Mesenchymal stem cell (in vitro differentiated cells and primary cell): ENCODE data around the gene CHD9.

Experiments used
- DNase-seq: peaks from one replicate; pipeline ENCODE4 v3.0.0-alpha.2; 2013
- H2AFZ ChIP-seq: one replicate; pipeline ENCODE4 v1.6.1; 2013; ENCODE audit warnings: low read depth, mild to moderate bottlenecking, control low read depth, inconsistent platforms, low read length, moderate library complexity
- H2AK5ac ChIP-seq: 2 replicates; pipeline ENCODE4 v1.6.1; 2013; ENCODE audit warnings: low read length, moderate library complexity, mild to moderate bottlenecking, inconsistent platforms; ENCODE audit not compliant: severe bottlenecking
- H2BK120ac ChIP-seq: one replicate; pipeline ENCODE4 v1.6.1; 2013; ENCODE audit warnings: low read depth, mild to moderate bottlenecking, inconsistent platforms, low read length, moderate library complexity
- H2BK12ac ChIP-seq, 2 experiments: one replicate each; pipeline ENCODE4 v1.6.1; 2013; ENCODE audit warnings: inconsistent platforms in 2 of 2, low read length in 2 of 2, mild to moderate bottlenecking in 2 of 2, moderate library complexity in 2 of 2, control low read depth in 1 of 2
- H2BK15ac ChIP-seq: one replicate; pipeline ENCODE4 v1.6.1; 2013; ENCODE audit warnings: mild to moderate bottlenecking, low read depth, inconsistent platforms; ENCODE audit not compliant: poor library complexity, severe bottlenecking
- H2BK5ac ChIP-seq: 2 replicates; pipeline ENCODE4 v1.6.1; 2013; ENCODE audit warnings: low read depth, mild to moderate bottlenecking, low read length, control low read depth, inconsistent platforms; ENCODE audit not compliant: poor library complexity, severe bottlenecking
- H3K14ac ChIP-seq, 2 experiments: one replicate each; pipeline ENCODE4 v1.6.1; 2013; ENCODE audit warnings: inconsistent platforms in 2 of 2, low read length in 2 of 2, control low read depth in 1 of 2, mild to moderate bottlenecking in 1 of 2, moderate library complexity in 1 of 2
- H3K18ac ChIP-seq, 2 experiments: one replicate each; pipeline ENCODE4 v1.6.1; 2013; ENCODE audit warnings: inconsistent platforms in 2 of 2, low read length in 2 of 2, control low read depth in 1 of 2, low read depth in 1 of 2, mild to moderate bottlenecking in 1 of 2
- H3K23ac ChIP-seq, 2 experiments: one replicate each; pipeline ENCODE4 v1.6.1; 2013; ENCODE audit warnings: inconsistent platforms in 2 of 2, low read length in 2 of 2, mild to moderate bottlenecking in 2 of 2, moderate library complexity in 2 of 2, control low read depth in 1 of 2
- H3K27ac ChIP-seq: 2 replicates; pipeline ENCODE4 v1.5.1; 2013; ENCODE audit warnings: mild to moderate bottlenecking, moderate library complexity, low read length, control low read depth, inconsistent platforms; ENCODE audit not compliant: poor library complexity, severe bottlenecking
- H3K27me3 ChIP-seq, 2 experiments: 2 replicates each; pipeline versions ENCODE4 v1.6.1 to v1.7.0; 2013; ENCODE audit warnings: low read length in 2 of 2, mild to moderate bottlenecking in 2 of 2, moderate library complexity in 2 of 2, control low read depth in 1 of 2, inconsistent platforms in 1 of 2; ENCODE audit not compliant: control insufficient read depth in 1 of 2, insufficient read depth in 1 of 2
- H3K36me3 ChIP-seq, 2 experiments: 2 replicates each; pipeline versions ENCODE4 v1.6.1 to v1.7.0; 2013; ENCODE audit warnings: low read length in 2 of 2, control low read depth in 1 of 2, inconsistent platforms in 1 of 2, low read depth in 1 of 2, mild to moderate bottlenecking in 1 of 2; ENCODE audit not compliant: insufficient read depth in 2 of 2, control insufficient read depth in 1 of 2
- H3K4ac ChIP-seq, 2 experiments: one replicate each; pipeline ENCODE4 v1.6.1; 2013; ENCODE audit warnings: inconsistent platforms in 2 of 2, low read length in 2 of 2, mild to moderate bottlenecking in 2 of 2, moderate library complexity in 2 of 2, control low read depth in 1 of 2, low read depth in 1 of 2
- H3K4me1 ChIP-seq: 2 replicates; pipeline ENCODE4 v1.6.1; 2013; ENCODE audit warnings: low read depth, low read length, control low read depth; ENCODE audit not compliant: control insufficient read depth, insufficient read depth
- H3K4me2 ChIP-seq: 2 replicates; pipeline ENCODE4 v1.6.1; 2013; ENCODE audit warnings: low read length, mild to moderate bottlenecking, inconsistent platforms; ENCODE audit not compliant: poor library complexity, severe bottlenecking
- H3K4me3 ChIP-seq, 2 experiments: 2 replicates each; pipeline versions ENCODE4 v1.5.1 to v1.7.0; 2013; ENCODE audit warnings: low read length in 2 of 2, mild to moderate bottlenecking in 2 of 2, control low read depth in 1 of 2, low read depth in 1 of 2; ENCODE audit not compliant: insufficient read depth in 1 of 2
- H3K79me1 ChIP-seq: replicated peaks from 2 replicates; pipeline ENCODE4 v1.6.1; 2013; ENCODE audit warnings: mild to moderate bottlenecking, control low read depth, low read length, inconsistent platforms; ENCODE audit not compliant: poor library complexity, severe bottlenecking
- H3K9ac ChIP-seq: 2 replicates; pipeline ENCODE4 v1.7.0; 2013; ENCODE audit warnings: mild to moderate bottlenecking, low read length, moderate library complexity
- H3K9me3 ChIP-seq: 2 replicates; pipeline ENCODE4 v1.7.0; 2013; ENCODE audit warnings: mild to moderate bottlenecking, low read length; ENCODE audit not compliant: control insufficient read depth
- H4K8ac ChIP-seq: one replicate; pipeline ENCODE4 v1.6.1; 2013; ENCODE audit warnings: inconsistent platforms, mild to moderate bottlenecking, low read length, moderate library complexity
- H4K91ac ChIP-seq: one replicate; pipeline ENCODE4 v1.6.1; 2013; ENCODE audit warnings: mild to moderate bottlenecking, low read length, inconsistent platforms
- WGBS: methylation state at CpG from one replicate; pipeline ENCODE4 v1.1.7; 2013; ENCODE audit warnings: mixed read lengths; 5-methylcytosine and 5-hydroxymethylcytosine counted together

Gene CHD9

DNA sequence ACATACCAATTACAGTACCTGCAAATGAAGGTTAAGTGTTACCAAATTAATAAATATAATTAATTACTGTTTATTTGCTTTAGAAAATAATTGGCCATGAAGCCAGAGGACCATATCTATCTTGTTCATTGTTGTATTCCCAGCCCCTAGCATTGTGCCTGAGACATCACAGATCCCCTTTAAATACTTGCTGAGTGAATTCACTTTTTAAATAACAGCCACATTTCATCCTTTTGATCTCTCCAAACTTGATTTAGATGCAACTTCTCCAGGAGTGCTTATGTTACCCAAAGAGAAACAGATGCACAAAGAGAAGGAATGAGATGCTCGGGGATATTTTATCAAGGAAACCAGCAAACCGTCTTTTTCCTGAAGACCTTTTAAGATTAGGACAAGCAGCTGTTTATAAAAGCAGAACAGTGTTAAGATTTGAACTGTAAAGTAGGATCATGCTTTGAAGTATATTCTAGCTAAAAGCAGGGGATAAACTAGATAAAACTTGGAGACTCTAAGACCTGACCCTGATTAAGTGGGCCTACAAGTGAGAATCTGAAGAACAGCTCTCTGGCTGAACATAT, 66.3 kb downstream of the CHD9 start:
- Histone ChIP-seq H2BK120ac (no peak overlapping the region), H2AK5ac (no peak overlapping the region), H3K36me3 (no peaks in the 10 kb centered on the region), H3K4me2 (no peak overlapping the region), H3K18ac (no peak overlapping the region), H2BK5ac (no peak overlapping the region), H3K4me3 (no peak overlapping the region), H3K9ac (no peak overlapping the region), H3K27ac (no peak overlapping the region), H3K23ac (no peak overlapping the region), H3K27me3 (no peaks in the 10 kb centered on the region), H2BK12ac (no peak overlapping the region), H4K8ac (no peak overlapping the region), H3K4me1 (no peaks in the 10 kb centered on the region), H2BK15ac (no peak overlapping the region), H3K9me3 (no peaks in the 10 kb centered on the region), H3K79me1 (peaks cover 10% of the 10 kb centered on the region), H3K14ac (no peak overlapping the region), H2AFZ (no peak overlapping the region), H4K91ac (no peak overlapping the region), H3K4ac (no peak overlapping the region)
- no peak for DNase-seq
- 67% methylated on average over 2 of the region's 2 CpGs for WGBS

DNA sequence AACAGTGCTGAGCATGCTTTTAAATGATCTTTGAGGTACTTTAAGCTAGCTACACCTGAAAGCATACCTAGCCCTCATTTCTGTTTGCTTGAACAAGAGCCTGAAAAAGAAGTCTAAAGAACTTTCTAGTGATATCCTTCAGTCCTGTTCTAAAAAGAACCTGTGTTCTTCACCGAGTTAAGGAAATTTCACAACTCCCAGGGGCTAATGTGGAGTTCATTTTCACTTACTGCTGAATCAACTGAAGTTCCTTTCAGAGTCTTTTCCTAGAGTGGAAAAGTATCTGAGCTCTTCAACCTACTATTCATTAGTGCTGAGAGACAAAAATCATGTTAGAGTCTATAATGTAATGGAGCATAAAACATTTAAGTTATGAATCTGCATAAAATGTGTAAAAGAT, 66.9 kb downstream of the CHD9 start:
- Histone ChIP-seq H3K27me3 (no peaks in the 10 kb centered on the region), H2AFZ (no peak overlapping the region), H3K18ac (no peak overlapping the region), H3K4me2 (no peak overlapping the region), H3K9ac (peak overlapping the region; percentile 1), H2BK15ac (no peak overlapping the region), H2BK12ac (no peak overlapping the region), H3K14ac (no peak overlapping the region), H3K79me1 (peaks cover 10% of the 10 kb centered on the region), H3K23ac (no peak overlapping the region), H3K9me3 (no peaks in the 10 kb centered on the region), H3K4me3 (no peak overlapping the region), H4K8ac (no peak overlapping the region), H2AK5ac (no peak overlapping the region), H2BK120ac (no peak overlapping the region), H3K36me3 (no peaks in the 10 kb centered on the region), H3K4me1 (no peaks in the 10 kb centered on the region), H2BK5ac (no peak overlapping the region), H4K91ac (no peak overlapping the region), H3K4ac (no peak overlapping the region), H3K27ac (no peak overlapping the region)
- peak; percentile 39 for DNase-seq
- WGBS, result 100% methylated on average over 1 of the region's 1 CpG

DNA sequence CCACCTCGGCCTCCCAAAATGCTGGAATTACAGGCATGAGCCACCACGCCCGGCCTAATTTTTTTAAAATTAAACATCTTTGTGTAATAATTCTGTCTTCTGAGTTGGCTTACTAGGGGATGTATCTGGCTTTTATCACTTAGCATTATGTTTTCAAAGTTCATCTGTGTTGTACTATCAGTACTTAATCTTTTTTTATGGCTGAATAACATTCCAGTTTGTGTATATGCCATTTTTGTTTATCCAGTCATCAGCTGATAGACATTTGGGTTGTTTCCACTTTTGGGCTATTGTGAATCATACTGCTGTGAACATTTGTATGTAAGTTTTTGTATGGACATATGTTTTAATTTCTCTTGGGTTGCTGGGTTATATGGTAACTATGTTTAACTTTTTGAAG, 69.0 kb downstream of the CHD9 start:
- Histone ChIP-seq H3K36me3 (peaks cover 0 to 2% of the 10 kb centered on the region in 2 experiments), H3K79me1 (peaks cover 11% of the 10 kb centered on the region), H2BK12ac (no peak overlapping the region), H3K4ac (no peak overlapping the region), H3K27ac (no peak overlapping the region), H2BK5ac (no peak overlapping the region), H2BK120ac (no peak overlapping the region), H2AFZ (no peak overlapping the region), H4K91ac (no peak overlapping the region), H3K18ac (no peak overlapping the region), H2AK5ac (no peak overlapping the region), H3K23ac (no peak overlapping the region), H3K4me1 (no peaks in the 10 kb centered on the region), H3K27me3 (no peaks in the 10 kb centered on the region), H3K9ac (no peak overlapping the region), H3K4me2 (no peak overlapping the region), H2BK15ac (no peak overlapping the region), H4K8ac (no peak overlapping the region), H3K9me3 (no peaks in the 10 kb centered on the region), H3K14ac (no peak overlapping the region), H3K4me3 (no peak overlapping the region)
- DNase-seq, result peak; percentile 66
- WGBS, result 89% methylated on average over 3 of the region's 3 CpGs

DNA sequence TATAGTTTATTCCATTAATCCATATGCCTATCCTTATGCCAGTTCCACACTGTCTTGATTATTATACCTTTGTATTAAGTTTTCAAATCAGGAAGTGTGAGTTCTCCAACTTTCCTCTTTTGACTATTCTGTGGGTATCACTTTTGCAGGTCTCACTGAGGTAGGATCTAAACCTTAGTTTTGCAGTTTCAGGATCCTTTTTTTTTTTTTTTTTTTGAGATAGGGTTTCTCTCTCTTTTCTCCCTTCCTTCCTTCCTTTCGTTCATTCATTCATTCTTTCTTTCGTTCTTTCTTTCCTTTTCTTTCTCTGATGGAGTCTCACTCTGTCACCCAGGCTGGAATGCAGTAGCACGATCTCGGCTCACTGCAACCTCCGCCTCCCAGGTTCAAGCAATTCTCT, 71.6 kb downstream of the CHD9 start:
- H3K18ac ChIP-seq, result no peak overlapping the region
- H2BK12ac ChIP-seq, result no peak overlapping the region
- H3K23ac ChIP-seq, result no peak overlapping the region
- no peak overlapping the region for H4K91ac ChIP-seq
- no peak overlapping the region for H2BK5ac ChIP-seq
- no peak overlapping the region for H3K9ac ChIP-seq
- H2AFZ ChIP-seq, result no peak overlapping the region
- H3K36me3 ChIP-seq, result peaks cover 0 to 2% of the 10 kb centered on the region in 2 experiments
- H3K4me3 ChIP-seq, result no peak overlapping the region
- no peak overlapping the region for H3K27ac ChIP-seq
- no peak overlapping the region for H3K14ac ChIP-seq
- H3K4me2 ChIP-seq, result no peak overlapping the region
- H3K4ac ChIP-seq, result no peak overlapping the region
- 94% methylated on average over 4 of the region's 5 CpGs for WGBS
- H2BK15ac ChIP-seq, result no peak overlapping the region
- DNase-seq, result no peak
- no peaks in the 10 kb centered on the region for H3K9me3 ChIP-seq
- H3K4me1 ChIP-seq, result no peaks in the 10 kb centered on the region
- H3K27me3 ChIP-seq, result no peaks in the 10 kb centered on the region
- no peak overlapping the region for H2AK5ac ChIP-seq
- H3K79me1 ChIP-seq, result peaks cover 13% of the 10 kb centered on the region
- H4K8ac ChIP-seq, result no peak overlapping the region
- no peak overlapping the region for H2BK120ac ChIP-seq
